AG04450 (cell line): ENCODE measurements around the gene TRIM66. TPM values are rescaled to one million over a fixed set of nuclear protein-coding genes. Genes with fewer than 3 reads are reported as not detected.

ENCODE experiments used
- CTCF ChIA-PET: fragments of 300-600, 350-600 bp; formaldehyde crosslinking; extraction: SDS; loops from one replicate; lab custom pipeline; 2022; ENCODE audit warnings: antibody characterized with exemption, inconsistent platforms; lab: Charles Lee
- POLR2A ChIA-PET: fragments of 350-600 bp; formaldehyde crosslinking; extraction: SDS; loops from one replicate; lab custom pipeline; 2021; ENCODE audit warnings: antibody characterized with exemption, inconsistent platforms; lab: Yijun Ruan, JAX
- DNase-seq: peaks from one replicate; pipeline ENCODE4 v3.0.0-alpha.2; 2011; ENCODE audit warnings: low read depth, low spot score
- H3K27ac ChIP-seq: one replicate; pipeline ENCODE4 v1.5.1; 2012; ENCODE audit warnings: low read depth, low read length, control low read depth
- H3K27me3 ChIP-seq: one replicate; pipeline ENCODE4 v1.6.0; 2012; ENCODE audit warnings: low read length; ENCODE audit not compliant: control insufficient read depth, insufficient read depth
- H3K4me3 ChIP-seq: 2 replicates; pipeline ENCODE4 v1.5.1; 2011; ENCODE audit warnings: mild to moderate bottlenecking, low read depth, low read length, control low read depth
- H3K9me3 ChIP-seq: 2 replicates; pipeline ENCODE4 v1.5.1; 2012; ENCODE audit warnings: low read length; ENCODE audit not compliant: control insufficient read depth, insufficient read depth
- CTCF ChIP-seq: IDR thresholded peaks from 2 replicates; pipeline ENCODE4 v1.5.1; 2011; ENCODE audit warnings: low read depth, low read length, control low read depth, inconsistent platforms
- polyA plus RNA-seq: library from polyadenylated mRNA; depleted of rRNA; stranded (reverse); fragments of >200 nt; gene quantifications from 2 replicates; pipeline ENCODE4 v1.2.3, GENCODE V29; 2011

TRIM66 gene
- polyA plus RNA-seq, 1 experiment, result 6.3 TPM

GRCh38 chr11:8717544-8717875 lies 35.0 kb upstream of the TRIM66 start:
- ChIA-PET POLR2A (interaction anchor here (0.6 to 2.8 kb wide), 5 partner anchors 8 to 154 kb away, joined by 3 to 15 read pairs (median 4); no protein-coding TSS in a partner anchor), CTCF (no interaction called here)
- DNase-seq, result no peak
- H3K4me3 ChIP-seq, result peak overlapping the region; percentile 20; the same call in 1 of the 2 replicates
- H3K9me3 ChIP-seq, result no peaks in the 10 kb centered on the region
- H3K27me3 ChIP-seq, result no peaks in the 10 kb centered on the region
- H3K27ac ChIP-seq, result peak overlapping the region; percentile 87
- TF ChIP-seq CTCF, result no peak

GRCh38 chr11:8715501-8715900 lies 33.0 kb upstream of the TRIM66 start:
- Histone ChIP-seq H3K4me3 (no peak overlapping the region), H3K9me3 (no peaks in the 10 kb centered on the region), H3K27me3 (no peaks in the 10 kb centered on the region), H3K27ac (no peak overlapping the region)
- ChIA-PET CTCF (interaction anchor here (1.1 kb wide), 1 partner anchor 422 kb away, joined by 4 read pairs; no protein-coding TSS in a partner anchor), POLR2A (no interaction called here)
- no peak for TF ChIP-seq CTCF
- no peak for DNase-seq

- TF ChIP-seq CTCF, result no peak
- ChIA-PET POLR2A (interaction anchor here (0.8 to 0.9 kb wide), 2 partner anchors 26 to 63 kb away, joined by 3 read pairs; no protein-coding TSS in a partner anchor), CTCF (interaction anchor here (0.6 to 1.1 kb wide), 2 partner anchors 156 to 423 kb away, joined by 4 to 8 read pairs; no protein-coding TSS in a partner anchor)
- H3K4me3 ChIP-seq, result no peak overlapping the region
- H3K27ac ChIP-seq, result no peak overlapping the region
- H3K9me3 ChIP-seq, result no peaks in the 10 kb centered on the region
- H3K27me3 ChIP-seq, result no peaks in the 10 kb centered on the region
- DNase-seq, result no peak
These were observed 32.3 kb upstream of the TRIM66 start for GRCh38 chr11:8714622-8715225.

GRCh38 chr11:8713760-8714454 lies 31.4 kb upstream of the TRIM66 start:
- ChIA-PET CTCF (interaction anchor here (0.6 kb wide), 1 partner anchor 156 kb away, joined by 8 read pairs; no protein-coding TSS in a partner anchor), POLR2A (interaction anchor here (0.7 to 0.8 kb wide), 2 partner anchors 25 to 57 kb away, joined by 3 read pairs; no protein-coding TSS in a partner anchor)
- DNase-seq, result no peak
- Histone ChIP-seq H3K27ac (no peak overlapping the region), H3K4me3 (no peak overlapping the region), H3K9me3 (no peaks in the 10 kb centered on the region), H3K27me3 (no peaks in the 10 kb centered on the region)
- no peak for TF ChIP-seq CTCF

- Histone ChIP-seq H3K9me3 (no peaks in the 10 kb centered on the region), H3K27me3 (no peaks in the 10 kb centered on the region), H3K4me3 (no peak overlapping the region), H3K27ac (peak overlapping the region; percentile 57)
- DNase-seq, result no peak
- no peak for TF ChIP-seq CTCF
- POLR2A ChIA-PET, result no interaction called here
- CTCF ChIA-PET, result no interaction called here
These were observed 30.0 kb upstream of the TRIM66 start for GRCh38 chr11:8712506-8712905.
